Panc1 (cell line): ENCODE measurements around the gene HTR1D.

Source experiments
- CTCF ChIP-seq: fragments of 450-650 bp; IDR thresholded peaks from 2 replicates; pipeline ENCODE4 v1.5.1; 2017; ENCODE audit warnings: mild to moderate bottlenecking
- POLR2AphosphoS5 ChIP-seq: IDR thresholded peaks from 2 replicates; pipeline ENCODE4 v1.6.1; 2012; ENCODE audit warnings: mild to moderate bottlenecking, low read depth, low read length, moderate library complexity
- REST ChIP-seq, 2 experiments: IDR thresholded peaks; 2 replicates each; pipeline ENCODE4 v1.6.1; 2011 to 2012; ENCODE audit warnings: low read depth in 2 of 2, control low read depth in 1 of 2, low read length in 1 of 2, mild to moderate bottlenecking in 1 of 2, moderate library complexity in 1 of 2; ENCODE audit not compliant: insufficient read depth in 1 of 2
- SIN3A ChIP-seq: IDR thresholded peaks from 2 replicates; pipeline ENCODE4 v1.6.1; 2012; ENCODE audit warnings: low read depth, mild to moderate bottlenecking, low read length, moderate library complexity, borderline replicate concordance; ENCODE audit not compliant: insufficient read depth
- TCF7L2 ChIP-seq: IDR thresholded peaks from 2 replicates; pipeline ENCODE4 v1.6.1; 2011; ENCODE audit warnings: mild to moderate bottlenecking, low read depth, low read length, inconsistent platforms

- TF ChIP-seq CTCF (no peak), REST (IDR thresholded peaks at IDR 0.05; ENCODE audit: insufficient read depth in 1 of 2, low read depth in 2 of 2, low read length in 1 of 2) (no peak), TCF7L2 (no peak), SIN3A (no peak), POLR2AphosphoS5 (no peak)
Measured at GRCh38 chr1:23168079-23168444, 49.2 kb downstream of the HTR1D start.
